Activated CD8-positive, alpha-beta memory T cell treated with anti-CD3 and anti-CD28 coated beads for 36 hours (primary cell): ENCODE data around the gene CERCAM. TPM values are rescaled to one million over a fixed set of nuclear protein-coding genes. Genes with fewer than 3 reads are reported as not detected.

Experiments used
- CTCF ChIA-PET: fragments of 350-600 bp; sonication (Branson Sonifier 250); formaldehyde crosslinking; loops from one replicate; lab custom pipeline; 2021; ENCODE audit warnings: antibody characterized with exemption; lab: Charles Lee
- POLR2A ChIA-PET: fragments of 350-600 bp; sonication (Branson Sonifier 250); formaldehyde crosslinking; loops from one replicate; lab custom pipeline; 2021; ENCODE audit warnings: antibody characterized with exemption; lab: Charles Lee
- total RNA-seq, 2 experiments: library from RNA; stranded (reverse); gene quantifications; one replicate each; pipeline ENCODE4 v1.2.3, GENCODE V29; 2021

The CERCAM gene
- total RNA-seq, 2 experiments from 2014 or later = 2.2 to 2.3 TPM

DNA sequence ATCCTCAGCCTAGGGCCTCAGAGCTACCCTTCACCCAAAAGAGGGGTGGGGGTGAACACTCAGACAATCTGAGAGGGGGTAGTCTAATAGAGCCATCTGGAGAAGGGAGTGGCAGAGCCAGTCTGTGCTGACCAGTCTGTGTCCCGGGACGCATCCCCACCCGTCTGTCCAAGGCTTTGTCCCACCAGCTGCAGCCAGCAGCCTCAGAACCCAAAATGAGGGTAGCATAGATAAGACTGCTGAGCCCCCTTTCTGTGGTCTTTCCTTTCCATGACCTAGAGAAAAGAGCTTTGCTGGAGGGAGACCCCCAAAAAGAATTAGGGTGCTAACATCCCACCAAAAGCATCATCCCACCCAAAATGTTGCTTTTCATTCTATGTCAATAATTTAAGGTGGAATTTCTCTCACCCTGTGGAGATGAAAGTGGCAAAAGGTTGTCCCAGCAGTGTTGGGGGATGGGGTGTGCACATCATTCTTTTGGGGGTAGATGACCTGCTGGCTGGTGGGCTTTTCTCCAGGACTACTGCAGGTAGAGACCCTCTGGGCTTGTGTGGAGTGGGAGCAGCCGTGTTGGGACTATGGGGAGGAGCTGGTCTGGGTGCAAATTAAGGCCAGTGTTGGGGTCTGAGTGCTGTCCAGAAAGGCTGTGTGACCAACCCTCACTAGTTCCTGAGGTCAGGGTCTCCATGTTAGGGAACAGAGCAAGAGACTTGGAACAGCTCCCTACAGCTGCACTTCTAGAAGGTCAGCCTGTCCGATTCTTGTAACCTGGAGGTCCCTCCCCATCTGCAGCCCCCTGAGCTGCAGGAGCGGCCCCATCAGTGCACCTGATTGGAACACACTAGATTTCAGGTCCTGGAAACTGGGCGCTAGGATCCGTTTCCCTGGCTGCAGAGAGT, 29.6 kb upstream of the CERCAM start:
- ChIA-PET CTCF (interaction anchor here (0.6 kb wide), 2 partner anchors 19 to 50 kb away, joined by 3 to 6 read pairs; no protein-coding TSS in a partner anchor), POLR2A (interaction anchor here (0.5 kb wide), 1 partner anchor 231 kb away, joined by 5 read pairs; no protein-coding TSS in a partner anchor)

DNA sequence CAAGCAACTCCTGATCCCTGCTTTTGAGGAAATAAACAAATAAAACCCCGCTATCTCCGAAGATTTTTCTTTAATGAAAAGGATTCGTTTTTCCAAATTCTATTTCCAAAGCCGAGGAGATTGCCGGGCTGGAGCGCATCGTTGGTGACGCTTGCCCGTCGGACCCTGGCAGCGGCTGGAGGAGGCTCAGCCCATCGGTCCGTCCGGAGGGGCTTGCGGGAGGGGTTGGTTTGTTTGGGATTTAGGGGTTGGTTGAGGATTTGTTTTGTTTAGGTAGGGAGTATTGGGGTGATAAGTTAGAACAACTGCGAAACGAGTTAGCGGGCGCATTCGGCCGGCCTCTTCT, 28.7 kb upstream of the CERCAM start:
- ChIA-PET POLR2A (no interaction called here), CTCF (no interaction called here)

DNA sequence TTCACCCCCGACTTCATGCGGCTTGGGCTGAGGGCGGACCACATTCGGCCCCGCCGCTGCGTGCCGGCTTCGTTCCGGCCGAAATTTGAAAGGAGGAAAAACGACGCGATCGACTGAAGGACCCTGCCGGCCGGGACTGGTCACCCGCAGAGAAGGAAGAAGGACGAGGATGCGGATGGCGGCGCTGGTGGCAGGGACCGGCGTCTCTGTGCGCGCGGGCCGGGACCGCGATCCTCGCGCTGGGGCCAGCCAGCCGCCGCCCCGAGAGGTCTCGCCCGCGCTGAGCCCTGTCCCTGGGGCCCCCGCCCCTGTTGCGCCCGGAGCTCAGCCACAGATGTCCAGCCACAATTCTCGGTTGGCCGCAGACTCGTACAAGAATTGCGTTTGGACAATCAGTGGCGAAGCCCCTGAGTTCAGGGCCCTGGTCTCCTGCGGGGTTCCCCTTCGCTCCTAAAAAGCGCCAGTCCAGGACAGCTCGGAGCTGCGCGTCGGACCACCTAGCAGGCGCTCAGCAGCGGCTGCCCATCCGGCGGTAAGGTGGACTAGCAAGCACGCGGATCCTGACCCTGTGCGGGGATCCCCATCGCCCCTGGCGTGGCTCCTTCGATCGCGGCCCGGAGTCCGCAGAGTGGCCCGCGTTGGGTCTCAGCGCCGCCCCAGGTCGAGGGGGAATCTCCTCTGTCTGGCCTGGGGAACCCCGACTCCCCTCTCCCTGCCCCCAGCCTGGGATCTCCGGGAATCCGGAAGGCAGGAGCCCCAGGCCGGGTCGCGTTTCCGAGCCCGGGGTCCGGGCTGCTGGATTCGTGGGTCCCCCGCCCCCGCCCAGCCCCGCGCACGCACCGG, 28.1 kb upstream of the CERCAM start:
- ChIA-PET CTCF (no interaction called here), POLR2A (no interaction called here)

DNA sequence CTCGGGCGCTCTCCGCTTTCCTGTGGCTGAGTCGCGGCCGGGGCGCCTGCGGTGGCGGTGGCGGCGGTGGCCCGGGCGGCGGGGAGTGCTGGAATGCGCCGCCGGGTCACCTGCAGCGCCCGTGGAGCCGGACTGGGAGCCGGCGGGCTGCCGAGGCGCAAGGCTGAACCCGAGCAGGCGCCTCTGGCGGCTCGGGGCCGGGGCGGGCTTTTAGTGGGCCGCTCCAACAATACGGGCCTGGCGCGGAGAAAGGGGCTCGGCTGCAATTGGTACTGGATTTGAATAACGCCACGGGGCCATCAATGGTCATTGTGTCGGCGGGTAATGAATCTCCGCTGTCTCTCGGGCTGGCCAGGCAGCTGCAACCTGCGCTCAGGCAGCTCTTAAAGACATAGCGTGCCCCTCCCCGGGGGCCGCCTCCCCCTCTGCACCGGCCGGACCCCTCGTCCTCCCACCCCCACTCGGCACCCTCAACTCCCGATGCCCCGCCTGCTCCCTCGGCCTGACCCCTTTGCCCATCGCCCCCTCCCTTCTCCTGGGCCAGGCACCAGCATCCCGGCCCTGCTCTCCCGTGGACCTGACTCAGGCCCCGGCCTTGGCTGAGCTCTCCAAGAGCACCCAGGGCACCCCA, 27.4 kb upstream of the CERCAM start:
- ChIA-PET POLR2A (interaction anchor here (0.6 kb wide), 1 partner anchor 9 kb away, joined by 4 read pairs; no protein-coding TSS in a partner anchor), CTCF (no interaction called here)

DNA sequence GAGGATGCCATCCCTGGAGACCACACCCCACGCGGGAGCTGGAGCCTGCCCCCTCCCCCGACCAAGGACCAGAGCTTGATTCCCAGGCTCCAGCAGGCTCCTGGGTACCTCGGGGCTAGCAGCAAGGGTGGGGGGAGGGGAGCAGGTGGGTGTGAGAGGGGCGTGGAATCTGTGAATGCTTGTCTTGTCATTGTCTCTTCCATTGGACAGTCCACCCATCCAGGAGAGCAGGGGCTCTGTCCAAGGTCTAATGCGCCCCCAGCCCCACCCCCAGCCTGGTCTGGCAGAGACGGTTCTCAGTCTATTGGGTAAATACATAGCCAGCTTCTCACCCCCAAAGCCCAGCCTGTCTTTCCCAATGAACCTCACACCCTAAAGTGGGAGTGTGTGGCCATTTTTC, 26.7 kb upstream of the CERCAM start:
- CTCF ChIA-PET = no interaction called here
- POLR2A ChIA-PET = interaction anchor here (0.6 kb wide), 1 partner anchor 9 kb away, joined by 4 read pairs; no protein-coding TSS in a partner anchor

DNA sequence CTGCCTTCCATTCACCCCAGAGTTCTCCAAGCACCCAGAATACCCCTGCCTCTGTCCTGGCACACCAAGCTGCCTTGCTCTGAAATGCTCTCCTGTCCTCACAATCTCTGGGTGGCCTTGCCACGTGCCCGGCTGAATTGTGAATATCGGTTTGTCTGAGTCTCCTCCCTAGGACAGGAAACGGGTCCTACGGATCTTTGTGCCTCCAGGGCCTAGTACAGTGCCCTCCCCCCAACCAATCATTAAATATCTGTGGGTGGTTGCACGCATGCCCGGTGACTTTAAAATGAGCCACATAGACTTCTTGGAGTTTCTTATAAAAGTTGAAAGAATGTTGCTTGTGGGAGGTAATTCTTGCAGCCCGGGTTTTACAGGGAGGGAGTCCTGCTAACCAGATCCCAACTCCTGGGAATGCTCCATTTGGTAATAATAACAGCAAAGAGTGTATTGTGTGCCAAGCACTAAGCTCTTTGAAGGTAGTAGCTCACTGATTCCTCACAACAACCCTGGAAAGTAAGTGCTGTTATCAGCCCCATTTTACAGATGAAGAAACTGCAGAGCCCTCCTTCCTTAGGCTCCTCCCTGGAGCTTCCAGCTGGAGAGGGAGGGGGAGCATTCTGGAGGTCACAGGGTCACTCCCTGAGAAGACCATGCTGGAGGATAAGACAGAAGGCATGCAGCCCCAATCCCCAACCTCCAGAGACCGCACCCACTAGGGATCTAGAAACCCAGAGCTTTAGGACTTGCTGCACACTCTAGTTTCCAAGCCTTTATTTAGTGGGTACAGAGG, 26.1 kb upstream of the CERCAM start:
- POLR2A ChIA-PET = no interaction called here
- CTCF ChIA-PET = interaction anchor here (0.6 kb wide), 1 partner anchor 290 kb away, joined by 7 read pairs; no protein-coding TSS in a partner anchor

DNA sequence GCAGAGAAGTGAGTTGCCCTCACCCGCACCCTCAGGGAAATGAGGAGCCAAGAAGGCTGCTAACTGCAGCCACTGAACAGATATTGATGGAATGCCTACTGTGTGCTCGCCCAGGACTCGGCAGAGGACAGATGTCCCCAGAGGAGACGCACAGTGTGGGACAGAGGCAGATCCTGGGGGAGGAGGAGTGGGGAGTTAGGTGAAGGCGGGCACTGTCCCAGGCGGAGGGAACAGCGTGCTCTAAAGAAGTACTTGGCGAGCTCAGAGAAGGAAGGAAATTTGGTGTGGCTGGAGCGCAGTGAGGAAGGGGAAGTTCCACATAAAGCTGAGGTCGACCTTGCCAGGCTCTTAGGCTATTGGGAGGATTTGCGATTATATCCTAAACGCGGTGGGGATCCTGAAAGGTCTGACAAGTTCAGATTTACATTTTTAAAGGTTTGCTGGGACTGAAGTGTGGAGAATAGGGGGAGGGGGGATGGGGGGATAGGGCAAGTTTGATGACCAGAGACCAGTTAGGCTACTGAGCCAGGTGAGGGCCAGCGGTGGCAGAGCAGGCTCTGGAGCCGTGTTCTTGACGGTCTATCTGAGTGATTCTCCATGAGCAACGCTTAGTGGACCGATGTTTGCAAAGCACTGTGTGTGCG, 23.6 kb upstream of the CERCAM start:
- CTCF ChIA-PET = interaction anchor here (0.8 to 0.9 kb wide), 2 partner anchors 25 to 35 kb away, joined by 3 to 7 read pairs; no protein-coding TSS in a partner anchor
- POLR2A ChIA-PET = no interaction called here

DNA sequence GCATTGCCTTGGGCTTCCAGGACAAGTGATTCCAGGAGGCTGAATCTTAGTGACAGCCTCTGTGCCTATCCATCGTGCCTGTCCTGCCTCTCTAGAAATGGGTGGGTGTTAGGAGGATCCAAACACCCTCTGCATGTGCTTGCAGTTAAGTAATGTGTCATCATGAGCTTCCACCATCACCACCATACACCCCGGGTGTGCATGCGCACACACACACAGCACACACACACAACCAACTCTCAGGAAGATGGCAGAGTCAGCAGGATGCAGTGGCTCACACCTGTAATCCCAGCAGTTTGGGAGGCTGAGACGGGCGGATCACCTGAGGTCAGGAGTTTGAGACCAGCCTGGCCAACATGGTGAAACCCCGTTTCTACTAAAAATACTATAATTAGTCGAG, 22.8 kb upstream of the CERCAM start:
- POLR2A ChIA-PET = no interaction called here
- CTCF ChIA-PET = interaction anchor here (0.6 to 0.9 kb wide), 3 partner anchors 24 to 104 kb away, joined by 3 read pairs; no protein-coding TSS in a partner anchor

DNA sequence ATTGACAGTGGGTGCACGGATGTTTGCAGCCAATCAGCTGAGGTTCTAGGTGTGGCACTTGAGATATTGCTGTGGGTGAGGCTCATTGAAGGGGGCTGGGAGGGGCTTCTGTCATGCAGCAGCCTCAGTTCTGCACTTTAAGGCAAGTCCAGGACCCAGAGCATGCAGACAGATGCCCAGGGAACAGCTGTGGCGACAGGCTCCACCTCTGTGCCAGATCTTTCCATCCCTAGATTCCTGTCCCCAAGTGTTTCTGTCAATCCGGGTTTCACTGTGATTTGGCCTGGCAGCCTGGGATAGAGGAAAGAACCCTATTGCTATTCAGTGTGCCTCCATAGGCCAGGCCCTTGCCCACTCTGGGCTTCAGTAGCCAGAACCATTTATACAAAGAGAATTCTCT, 20.8 kb upstream of the CERCAM start:
- ChIA-PET CTCF (no interaction called here), POLR2A (no interaction called here)

DNA sequence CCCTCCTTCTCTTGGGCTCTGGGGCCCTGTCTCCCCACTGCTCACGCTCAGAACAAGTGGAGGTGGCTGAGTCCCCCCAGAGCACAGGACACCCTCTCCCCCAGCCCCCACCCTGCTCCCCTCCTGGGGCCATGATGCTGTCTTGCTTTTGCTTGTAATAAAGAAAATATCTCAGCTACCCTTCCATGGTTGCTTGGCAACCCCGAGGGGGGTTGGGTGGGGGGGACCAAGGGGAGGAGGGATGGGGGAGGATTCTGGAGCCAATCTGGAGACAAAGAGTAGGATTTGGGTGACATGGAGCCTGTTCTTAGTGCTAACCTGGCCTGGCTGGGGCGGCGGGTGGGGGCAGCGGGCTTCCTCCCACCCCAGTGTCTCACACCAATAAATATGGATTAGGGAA, 16.1 kb upstream of the CERCAM start:
- CTCF ChIA-PET = interaction anchor here (0.7 kb wide), 1 partner anchor 266 kb away, joined by 3 read pairs; no protein-coding TSS in a partner anchor
- POLR2A ChIA-PET = no interaction called here

DNA sequence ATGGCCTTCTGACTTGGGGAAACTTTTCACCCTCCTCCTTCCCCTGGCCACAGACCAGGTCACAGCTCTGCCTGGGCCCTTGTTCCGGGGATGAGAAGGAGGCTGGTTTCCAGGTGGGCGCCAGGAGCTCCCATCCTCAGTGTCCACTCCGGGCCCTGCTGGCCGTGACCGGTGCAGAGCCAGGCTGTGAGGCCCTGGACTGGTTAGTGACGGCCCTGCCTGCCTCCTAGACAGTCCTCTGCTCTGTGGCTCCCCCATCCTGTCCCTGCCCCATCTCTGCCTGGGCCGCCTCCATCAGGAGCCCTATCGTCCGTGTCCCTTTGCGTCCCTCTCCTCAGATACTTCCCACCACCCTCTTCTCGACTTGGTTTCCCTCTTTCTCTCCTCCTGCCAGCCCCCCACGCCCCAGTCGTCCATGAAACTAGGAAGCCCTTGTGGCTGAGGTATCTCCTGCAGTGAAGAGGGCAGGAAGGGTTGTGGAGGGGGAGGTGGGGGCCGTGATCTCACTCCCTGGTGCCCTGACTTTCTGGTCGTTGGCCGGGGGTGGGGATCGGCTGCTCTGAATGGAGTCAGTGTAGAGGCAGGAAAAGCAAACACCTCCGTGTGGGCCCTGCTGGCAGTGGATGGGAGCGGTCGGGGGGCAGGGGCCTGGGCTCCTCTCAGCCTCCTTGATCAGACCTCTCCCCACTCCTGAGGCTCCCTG, 15.4 kb upstream of the CERCAM start:
- ChIA-PET POLR2A (no interaction called here), CTCF (no interaction called here)

DNA sequence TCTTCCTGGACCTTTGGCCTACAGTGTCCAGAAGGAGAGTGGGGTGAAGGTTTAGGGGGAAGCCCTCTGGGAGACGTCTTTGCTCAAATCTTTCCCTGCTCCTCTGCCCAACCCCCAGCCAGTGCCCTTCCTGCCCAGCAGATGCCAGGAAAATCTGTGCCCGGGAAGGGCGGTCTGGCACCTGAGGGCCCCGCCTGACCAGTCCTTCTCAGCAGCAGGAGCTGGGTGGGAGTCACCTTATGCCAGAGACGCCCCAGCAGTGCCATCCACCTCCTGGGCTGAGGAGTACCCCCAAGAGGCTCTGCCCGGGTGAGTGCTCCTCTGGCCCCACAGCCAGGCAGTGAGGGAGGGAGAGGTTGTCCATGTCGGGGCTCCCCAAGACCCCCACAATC, 14.9 kb upstream of the CERCAM start:
- ChIA-PET POLR2A (no interaction called here), CTCF (no interaction called here)

DNA sequence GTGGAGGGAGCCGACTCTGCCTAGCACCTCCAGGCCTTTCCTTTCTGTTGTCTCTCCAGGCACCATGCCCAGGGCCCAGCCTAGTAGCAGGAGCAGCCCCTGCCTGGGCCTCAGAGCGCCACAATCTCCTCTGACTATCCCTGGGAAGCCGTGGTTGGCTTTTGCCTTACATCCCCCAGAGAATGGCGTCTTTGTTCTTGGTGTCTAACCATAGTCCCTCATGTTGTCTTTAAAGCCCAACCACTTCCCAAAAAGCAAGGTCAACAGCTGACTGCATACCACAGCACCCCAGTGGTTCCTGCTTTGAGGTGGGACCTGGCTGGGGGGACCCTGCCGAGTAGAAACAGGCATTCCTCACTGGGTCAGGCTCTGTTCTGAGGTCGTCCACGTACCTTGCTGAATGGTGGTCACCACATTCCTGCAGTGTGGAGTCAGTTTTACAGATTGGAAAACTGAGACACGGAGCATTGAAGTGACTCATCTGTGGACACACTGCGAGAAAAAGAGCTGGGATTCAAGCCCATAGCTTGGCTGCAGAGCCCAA, 13.7 kb upstream of the CERCAM start:
- ChIA-PET POLR2A (no interaction called here), CTCF (no interaction called here)

DNA sequence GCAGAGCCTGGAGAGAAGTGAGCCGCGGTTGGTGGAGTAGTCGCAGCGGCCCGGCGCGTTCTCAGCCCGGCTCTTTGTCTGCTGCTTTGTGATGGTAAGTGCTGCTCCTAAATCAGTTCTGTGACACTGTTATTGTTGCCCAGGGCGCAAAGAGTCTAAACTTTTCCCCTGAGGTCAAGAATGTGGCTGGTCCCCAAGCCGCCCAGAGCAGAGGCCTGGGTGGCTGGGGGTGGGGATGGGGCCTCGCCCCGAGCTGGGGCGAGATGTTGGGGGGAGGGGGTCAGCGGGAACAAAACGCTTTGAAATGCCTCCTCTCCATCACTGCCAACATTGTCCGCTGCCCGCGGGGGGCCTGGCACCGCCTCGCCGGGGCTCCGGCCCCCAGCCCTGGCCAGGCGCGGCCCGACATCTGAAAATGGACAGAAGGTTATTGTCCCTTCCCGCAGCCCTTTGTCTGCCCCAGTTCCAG, 11.7 kb upstream of the CERCAM start:
- ChIA-PET POLR2A (no interaction called here), CTCF (interaction anchor here (3.4 kb wide), 1 partner anchor 47 kb away, joined by 13 read pairs; no protein-coding TSS in a partner anchor)

DNA sequence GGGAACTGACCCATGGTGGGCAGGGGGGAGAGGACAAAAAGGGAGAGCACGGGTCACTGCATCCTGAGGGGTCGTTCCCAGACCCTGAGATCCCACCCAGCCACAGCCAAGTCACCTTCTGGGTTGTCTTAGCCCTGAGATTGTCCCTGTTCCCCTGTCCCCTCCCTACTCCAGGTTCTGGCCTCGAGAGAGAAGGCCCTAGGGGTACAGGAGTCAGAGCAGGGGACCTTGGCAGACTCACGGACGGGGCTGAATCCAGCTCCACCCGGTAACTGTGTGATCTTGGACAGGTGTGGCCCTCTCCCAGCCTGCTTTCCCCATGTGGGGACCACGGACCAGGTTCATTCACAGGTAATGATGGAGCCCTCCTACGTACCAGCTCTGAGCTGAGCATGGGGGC, 11.2 kb upstream of the CERCAM start:
- ChIA-PET CTCF (interaction anchor here (1.1 to 3.4 kb wide), 3 partner anchors 9 to 48 kb away, joined by 3 to 14 read pairs (median 13); partner anchors contain the start of gene CERCAM), POLR2A (no interaction called here)

DNA sequence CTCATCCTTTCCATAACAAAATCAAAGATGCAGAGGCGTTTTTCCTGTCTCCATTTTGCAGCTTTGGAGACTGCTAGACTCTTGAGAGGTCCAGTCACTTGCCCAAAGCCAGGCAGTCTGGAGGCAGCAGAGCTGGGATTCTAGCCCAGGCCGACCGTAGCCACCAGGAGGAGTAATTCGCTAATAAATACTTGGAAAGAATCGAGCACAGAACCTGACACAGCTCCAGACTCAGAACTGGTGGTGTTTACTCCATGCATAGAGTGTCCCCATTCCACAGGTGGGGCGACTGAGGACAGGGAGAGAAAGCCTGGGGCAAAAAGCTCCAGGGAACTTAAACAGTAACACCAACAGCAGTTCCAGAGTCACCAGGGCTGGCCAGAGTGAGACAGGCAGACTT, 10.7 kb upstream of the CERCAM start:
- ChIA-PET POLR2A (no interaction called here), CTCF (interaction anchor here (1.1 to 3.4 kb wide), 3 partner anchors 8 to 48 kb away, joined by 3 to 14 read pairs (median 13); partner anchors contain the start of gene CERCAM)
